Neural cell (in vitro differentiated cells): Measurements from ENCODE around the gene ARSA. TPM values are rescaled to one million over a fixed set of nuclear protein-coding genes. Genes with fewer than 3 reads are reported as not detected.

Source experiments
- H2AFZ ChIP-seq: fragments of 200-600, 300-800 bp; sonication (generic), shearing (Covaris generic); 2 replicates; pipeline ENCODE4 v1.6.0; 2014; ENCODE audit warnings: low read depth, mild to moderate bottlenecking, antibody characterized with exemption, low read length, moderate library complexity
- H3F3A ChIP-seq: fragments of 200-600 bp; shearing (Covaris generic); 2 replicates; pipeline ENCODE4 v1.6.1; 2016; ENCODE audit warnings: mild to moderate bottlenecking, moderate library complexity, mixed read lengths, antibody characterized with exemption, low read length; ENCODE audit not compliant: insufficient read depth, poor library complexity, severe bottlenecking
- H3K27ac ChIP-seq: fragments of 200-600, 300-800 bp; sonication (generic), shearing (Covaris generic); 2 replicates; pipeline ENCODE4 v1.5.1; 2014; ENCODE audit warnings: mild to moderate bottlenecking, low read length, moderate library complexity
- H3K27me3 ChIP-seq: fragments of 300-800, 200-600 bp; sonication (generic), shearing (Covaris generic); 2 replicates; pipeline ENCODE4 v1.6.0; 2014; ENCODE audit warnings: mild to moderate bottlenecking, low read depth, low read length, moderate library complexity; ENCODE audit not compliant: insufficient read depth
- H3K36me3 ChIP-seq: fragments of 300-800, 200-600 bp; sonication (generic), shearing (Covaris generic); 2 replicates; pipeline ENCODE4 v1.5.1; 2014; ENCODE audit warnings: mild to moderate bottlenecking, antibody characterized with exemption, low read length, moderate library complexity; ENCODE audit not compliant: insufficient read depth
- H3K4me2 ChIP-seq: fragments of 300-800, 200-600 bp; sonication (generic), shearing (Covaris generic); 2 replicates; pipeline ENCODE4 v1.6.0; 2014; ENCODE audit warnings: mild to moderate bottlenecking, low read length
- H3K4me3 ChIP-seq: fragments of 300-800, 200-600 bp; sonication (generic), shearing (Covaris generic); 2 replicates; pipeline ENCODE4 v1.5.1; 2014; ENCODE audit warnings: mild to moderate bottlenecking, low read length, moderate library complexity
- H3K79me2 ChIP-seq: fragments of 200-600 bp; shearing (Covaris generic); replicated peaks from 2 replicates; pipeline ENCODE4 v1.6.0; 2014; ENCODE audit warnings: mild to moderate bottlenecking, low read length, moderate library complexity; ENCODE audit not compliant: insufficient read depth
- H3K9ac ChIP-seq: fragments of 300-800, 200-600 bp; sonication (generic), shearing (Covaris generic); 2 replicates; pipeline ENCODE4 v1.6.1; 2016; ENCODE audit warnings: mild to moderate bottlenecking, low read length, mixed read lengths
- H3K9me2 ChIP-seq: fragments of 200-600 bp; shearing (Covaris generic); 2 replicates; pipeline ENCODE4 v1.6.1; 2016; ENCODE audit warnings: mild to moderate bottlenecking, low read length, mixed read lengths; ENCODE audit not compliant: insufficient read depth
- H3K9me3 ChIP-seq: fragments of 200-600, 300-800 bp; sonication (generic), shearing (Covaris generic); 2 replicates; pipeline ENCODE4 v1.6.1; 2016; ENCODE audit warnings: mild to moderate bottlenecking, mixed run types, low read length, moderate library complexity, mixed read lengths
- H4K20me1 ChIP-seq: fragments of 200-600 bp; shearing (Covaris generic); 2 replicates; pipeline ENCODE4 v1.6.1; 2016; ENCODE audit warnings: mild to moderate bottlenecking, mixed run types; ENCODE audit not compliant: insufficient read depth
- EP300 ChIP-seq: fragments of 450-650 bp; conservative IDR thresholded peaks from 2 replicates; pipeline ENCODE4 v1.6.1; 2014; ENCODE audit warnings: antibody characterized with exemption, mild to moderate bottlenecking, moderate library complexity; ENCODE audit not compliant: poor library complexity, severe bottlenecking
- EZH2 ChIP-seq: fragments of 200-600, 300-800 bp; shearing (Covaris generic), sonication (generic); IDR thresholded peaks from 2 replicates; pipeline ENCODE4 v1.6.1; 2014; ENCODE audit warnings: antibody characterized with exemption, low read length, borderline replicate concordance, mild to moderate bottlenecking; ENCODE audit not compliant: insufficient read depth, poor library complexity, severe bottlenecking
- MXI1 ChIP-seq: fragments of 450-650 bp; conservative IDR thresholded peaks from 2 replicates; pipeline ENCODE4 v1.6.1; 2014; ENCODE audit warnings: antibody characterized with exemption, mild to moderate bottlenecking; ENCODE audit not compliant: poor library complexity, severe bottlenecking
- POLR2AphosphoS5 ChIP-seq: IDR thresholded peaks from 2 replicates; pipeline ENCODE4 v1.6.1; 2012
- RAD21 ChIP-seq: fragments of 450-650 bp; conservative IDR thresholded peaks from 2 replicates; pipeline ENCODE4 v1.6.1; 2014; ENCODE audit warnings: antibody characterized with exemption, mild to moderate bottlenecking, moderate library complexity
- SMC3 ChIP-seq: fragments of 450-650 bp; conservative IDR thresholded peaks from 2 replicates; pipeline ENCODE4 v1.6.1; 2014; ENCODE audit warnings: antibody characterized with exemption, mild to moderate bottlenecking, moderate library complexity; ENCODE audit not compliant: poor library complexity
- TAF1 ChIP-seq: IDR thresholded peaks from 2 replicates; pipeline ENCODE4 v1.6.1; 2012; ENCODE audit warnings: low read depth
- polyA plus RNA-seq: library from polyadenylated mRNA; depleted of rRNA; stranded (reverse); fragments of >200 nt; gene quantifications from 2 replicates; pipeline ENCODE4 v1.2.3, GENCODE V29; 2014
- TF ChIP-seq, protein P1 (sequence below): fragments of 450-650 bp; IDR thresholded peaks from 2 replicates; pipeline ENCODE4 v1.5.1; 2014; ENCODE audit warnings: antibody characterized with exemption, mild to moderate bottlenecking, moderate library complexity; ENCODE audit not compliant: poor library complexity, severe bottlenecking
- TF ChIP-seq, protein P2 (sequence below): IDR thresholded peaks from 2 replicates; pipeline ENCODE4 v1.6.1; 2012; ENCODE audit warnings: borderline replicate concordance

The ARSA gene
- polyA plus RNA-seq, 1 donor from 2014 or later: 32.5 TPM

DNA sequence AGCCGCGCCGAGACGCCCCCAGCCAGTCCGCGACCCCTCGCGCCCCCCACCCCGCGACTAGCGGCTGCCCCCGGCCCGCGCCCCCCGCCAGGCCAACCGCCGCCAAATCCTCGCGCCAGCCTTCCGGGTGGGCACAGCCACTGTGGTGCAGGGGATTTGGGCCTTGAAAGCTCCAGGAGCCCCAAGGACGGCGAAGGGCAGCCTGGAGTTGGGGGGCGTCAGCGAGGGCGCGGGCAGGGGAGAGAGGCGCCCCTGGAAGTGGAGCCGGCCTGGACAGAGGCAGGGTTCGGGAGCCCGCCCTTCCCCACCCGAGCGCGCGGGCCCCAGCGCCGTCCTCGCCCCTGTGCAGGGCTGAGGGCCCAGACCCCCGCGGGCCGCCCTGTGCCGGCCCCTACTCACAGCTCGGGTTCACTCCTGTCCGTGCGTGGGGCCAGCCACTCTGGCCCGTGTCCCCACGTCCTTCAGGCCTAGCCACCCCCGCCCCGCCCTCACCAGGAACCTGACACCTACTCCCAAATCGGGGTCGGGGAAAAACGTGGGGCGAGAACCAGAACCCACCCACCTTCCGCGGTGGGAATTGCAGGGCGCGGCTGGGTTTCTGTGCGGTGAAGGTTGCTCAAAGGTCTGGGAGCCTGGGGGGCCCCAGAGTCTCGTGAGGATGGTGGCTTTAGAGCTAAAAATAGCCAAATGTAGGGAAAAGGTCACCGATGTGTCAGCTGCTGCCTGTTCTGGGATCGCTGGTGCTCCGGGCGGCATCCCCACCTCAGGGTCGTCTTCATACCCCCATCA is 49.8 kb downstream of the ARSA start, which contains the start of gene CPT1B:
Gene CPT1B (minus strand): TSS at position 441 of the 789 bp plus-strand sequence. CDS start 512 bp downstream, outside the sequence.
- no peaks in the 10 kb centered on the region for H3K9me3 ChIP-seq
- H3K4me3 ChIP-seq: no peak within 1 kb of the TSS
- no peak within 1 kb of the TSS for H3K9ac ChIP-seq
- peaks cover 9% of the 10 kb centered on the region for H3K79me2 ChIP-seq
- H3K27me3 ChIP-seq: no peaks in the 10 kb centered on the region
- H3K36me3 ChIP-seq: no peaks in the 10 kb centered on the region
- no peaks in the 10 kb centered on the region for H4K20me1 ChIP-seq
- no peak within 1 kb of the TSS for H3K4me2 ChIP-seq
- no peak within 1 kb of the TSS for H2AFZ ChIP-seq
- H3F3A ChIP-seq: no peaks in the 10 kb centered on the region
- no peak for TF ChIP-seq EZH2
- TF ChIP-seq, protein P1, sequence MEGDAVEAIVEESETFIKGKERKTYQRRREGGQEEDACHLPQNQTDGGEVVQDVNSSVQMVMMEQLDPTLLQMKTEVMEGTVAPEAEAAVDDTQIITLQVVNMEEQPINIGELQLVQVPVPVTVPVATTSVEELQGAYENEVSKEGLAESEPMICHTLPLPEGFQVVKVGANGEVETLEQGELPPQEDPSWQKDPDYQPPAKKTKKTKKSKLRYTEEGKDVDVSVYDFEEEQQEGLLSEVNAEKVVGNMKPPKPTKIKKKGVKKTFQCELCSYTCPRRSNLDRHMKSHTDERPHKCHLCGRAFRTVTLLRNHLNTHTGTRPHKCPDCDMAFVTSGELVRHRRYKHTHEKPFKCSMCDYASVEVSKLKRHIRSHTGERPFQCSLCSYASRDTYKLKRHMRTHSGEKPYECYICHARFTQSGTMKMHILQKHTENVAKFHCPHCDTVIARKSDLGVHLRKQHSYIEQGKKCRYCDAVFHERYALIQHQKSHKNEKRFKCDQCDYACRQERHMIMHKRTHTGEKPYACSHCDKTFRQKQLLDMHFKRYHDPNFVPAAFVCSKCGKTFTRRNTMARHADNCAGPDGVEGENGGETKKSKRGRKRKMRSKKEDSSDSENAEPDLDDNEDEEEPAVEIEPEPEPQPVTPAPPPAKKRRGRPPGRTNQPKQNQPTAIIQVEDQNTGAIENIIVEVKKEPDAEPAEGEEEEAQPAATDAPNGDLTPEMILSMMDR: no peak
- TF ChIP-seq, protein P2, sequence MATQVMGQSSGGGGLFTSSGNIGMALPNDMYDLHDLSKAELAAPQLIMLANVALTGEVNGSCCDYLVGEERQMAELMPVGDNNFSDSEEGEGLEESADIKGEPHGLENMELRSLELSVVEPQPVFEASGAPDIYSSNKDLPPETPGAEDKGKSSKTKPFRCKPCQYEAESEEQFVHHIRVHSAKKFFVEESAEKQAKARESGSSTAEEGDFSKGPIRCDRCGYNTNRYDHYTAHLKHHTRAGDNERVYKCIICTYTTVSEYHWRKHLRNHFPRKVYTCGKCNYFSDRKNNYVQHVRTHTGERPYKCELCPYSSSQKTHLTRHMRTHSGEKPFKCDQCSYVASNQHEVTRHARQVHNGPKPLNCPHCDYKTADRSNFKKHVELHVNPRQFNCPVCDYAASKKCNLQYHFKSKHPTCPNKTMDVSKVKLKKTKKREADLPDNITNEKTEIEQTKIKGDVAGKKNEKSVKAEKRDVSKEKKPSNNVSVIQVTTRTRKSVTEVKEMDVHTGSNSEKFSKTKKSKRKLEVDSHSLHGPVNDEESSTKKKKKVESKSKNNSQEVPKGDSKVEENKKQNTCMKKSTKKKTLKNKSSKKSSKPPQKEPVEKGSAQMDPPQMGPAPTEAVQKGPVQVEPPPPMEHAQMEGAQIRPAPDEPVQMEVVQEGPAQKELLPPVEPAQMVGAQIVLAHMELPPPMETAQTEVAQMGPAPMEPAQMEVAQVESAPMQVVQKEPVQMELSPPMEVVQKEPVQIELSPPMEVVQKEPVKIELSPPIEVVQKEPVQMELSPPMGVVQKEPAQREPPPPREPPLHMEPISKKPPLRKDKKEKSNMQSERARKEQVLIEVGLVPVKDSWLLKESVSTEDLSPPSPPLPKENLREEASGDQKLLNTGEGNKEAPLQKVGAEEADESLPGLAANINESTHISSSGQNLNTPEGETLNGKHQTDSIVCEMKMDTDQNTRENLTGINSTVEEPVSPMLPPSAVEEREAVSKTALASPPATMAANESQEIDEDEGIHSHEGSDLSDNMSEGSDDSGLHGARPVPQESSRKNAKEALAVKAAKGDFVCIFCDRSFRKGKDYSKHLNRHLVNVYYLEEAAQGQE: no peak
- no peak for TF ChIP-seq MXI1
- no peak for TF ChIP-seq SMC3
- TF ChIP-seq POLR2AphosphoS5: no peak
- no peak for TF ChIP-seq EP300
- TF ChIP-seq TAF1: no peak
- TF ChIP-seq RAD21: no peak
- no peaks in the 10 kb centered on the region for H3K9me2 ChIP-seq
- no peak within 1 kb of the TSS for H3K27ac ChIP-seq

GRCh38 chr22:50577697-50577986 is 50.3 kb downstream of the ARSA start:
- Histone ChIP-seq H2AFZ (no peak overlapping the region), H3K4me2 (no peak overlapping the region), H3K9me2 (no peaks in the 10 kb centered on the region), H4K20me1 (no peaks in the 10 kb centered on the region), H3K36me3 (no peaks in the 10 kb centered on the region), H3K27ac (no peak overlapping the region), H3K9ac (no peak overlapping the region), H3K79me2 (peaks cover 9% of the 10 kb centered on the region), H3K9me3 (no peaks in the 10 kb centered on the region), H3F3A (no peaks in the 10 kb centered on the region), H3K4me3 (no peak overlapping the region), H3K27me3 (no peaks in the 10 kb centered on the region)
- TF ChIP-seq POLR2AphosphoS5 (no peak), TAF1 (no peak), RAD21 (no peak), MXI1 (no peak), SMC3 (no peak)
- TF ChIP-seq, protein P2: no peak
- TF ChIP-seq, protein P1: no peak
